GM23248 (cell line): ENCODE results near the gene RET. TPM values are rescaled to one million over a fixed set of nuclear protein-coding genes. Genes with fewer than 3 reads are reported as not detected.

Experiments
- DNase-seq: peaks from one replicate; pipeline ENCODE4 v3.0.0-alpha.2; 2015
- H2AFZ ChIP-seq: fragments of 200-600 bp; sonication (generic); 2 replicates; pipeline ENCODE4 v1.6.1; 2016; ENCODE audit warnings: antibody characterized with exemption
- H3F3A ChIP-seq: fragments of 200-600 bp; sonication (generic); 2 replicates; pipeline ENCODE4 v1.6.1; 2016; ENCODE audit warnings: mild to moderate bottlenecking, antibody characterized with exemption, mixed run types; ENCODE audit not compliant: insufficient read depth
- H3K27ac ChIP-seq: fragments of 200-600 bp; sonication (generic); 2 replicates; pipeline ENCODE4 v1.5.1; 2016; ENCODE audit warnings: mild to moderate bottlenecking
- H3K27me3 ChIP-seq: fragments of 200-600 bp; sonication (generic); replicated peaks from 2 replicates; pipeline ENCODE4 v1.6.1; 2016; ENCODE audit warnings: mild to moderate bottlenecking; ENCODE audit not compliant: insufficient read depth
- H3K36me3 ChIP-seq: fragments of 200-600 bp; sonication (generic); 2 replicates; pipeline ENCODE4 v1.6.1; 2016; ENCODE audit warnings: low read depth, mild to moderate bottlenecking
- H3K4me1 ChIP-seq: fragments of 200-600 bp; sonication (generic); 2 replicates; pipeline ENCODE4 v1.6.1; 2016; ENCODE audit warnings: mild to moderate bottlenecking; ENCODE audit not compliant: insufficient read depth
- H3K4me2 ChIP-seq: fragments of 200-600 bp; sonication (generic); one replicate; pipeline ENCODE4 v1.6.1; 2016; ENCODE audit warnings: mild to moderate bottlenecking; ENCODE audit not compliant: unreplicated experiment
- H3K4me3 ChIP-seq: fragments of 200-600 bp; sonication (generic); 2 replicates; pipeline ENCODE4 v1.5.1; 2016; ENCODE audit warnings: mild to moderate bottlenecking
- H3K79me2 ChIP-seq: fragments of 200-600 bp; sonication (generic); 2 replicates; pipeline ENCODE4 v1.6.1; 2016; ENCODE audit warnings: mild to moderate bottlenecking; ENCODE audit not compliant: insufficient read depth
- H3K9ac ChIP-seq: fragments of 200-600 bp; sonication (generic); 2 replicates; pipeline ENCODE4 v1.6.1; 2016; ENCODE audit warnings: mild to moderate bottlenecking
- H3K9me2 ChIP-seq: fragments of 200-600 bp; sonication (generic); 2 replicates; pipeline ENCODE4 v1.6.1; 2016; ENCODE audit warnings: mixed run types, mild to moderate bottlenecking, moderate library complexity; ENCODE audit not compliant: insufficient read depth
- H3K9me3 ChIP-seq: fragments of 200-600 bp; sonication (generic); one replicate; pipeline ENCODE4 v1.6.1; 2017; ENCODE audit warnings: low read depth
- H4K20me1 ChIP-seq: fragments of 200-600 bp; sonication (generic); 2 replicates; pipeline ENCODE4 v1.6.0; 2016; ENCODE audit not compliant: insufficient read depth
- EZH2 ChIP-seq: fragments of 200-600 bp; sonication (generic); IDR thresholded peaks from 2 replicates; pipeline ENCODE4 v1.6.1; 2018; ENCODE audit warnings: antibody characterized with exemption, mild to moderate bottlenecking; ENCODE audit not compliant: insufficient read depth, poor library complexity, severe bottlenecking
- EZH2phosphoT487 ChIP-seq: fragments of 200-600 bp; sonication (generic); IDR thresholded peaks from 2 replicates; pipeline ENCODE4 v1.6.1; 2018; ENCODE audit warnings: antibody characterized with exemption, moderate library complexity, mild to moderate bottlenecking, low read depth; ENCODE audit not compliant: insufficient read depth
- WGBS, 2 experiments: methylation state at CpG; one replicate each; pipeline ENCODE4 v1.1.6; 2015 to 2017; ENCODE audit warnings: low lambda C conversion rate in 2 of 2, low coverage in 1 of 2; ENCODE audit errors: missing lambda C conversion rate in 2 of 2; 5-methylcytosine and 5-hydroxymethylcytosine counted together
- in situ Hi-C: fragments of 300-500 bp; cut with MboI; formaldehyde crosslinking; loops from 2 replicates; pipeline ENCODE4 v1.15.0; 2020
- polyA plus RNA-seq: library from polyadenylated mRNA; unstranded; fragments of >200 nt; fragmentation: Nextera tagmentation; extraction: Ambion mirVana; gene quantifications from 2 replicates; pipeline ENCODE4 v1.2.1, GENCODE V29; 2016
- total RNA-seq: library from RNA; depleted of rRNA; stranded (reverse); fragments of >200 nt; shearing (Covaris generic); gene quantifications from 2 replicates; pipeline ENCODE4 v1.2.3, GENCODE V29; 2014

Gene RET
- total and polyA plus RNA-seq, 2 experiments from 2014 or later = not detected

- TF ChIP-seq EZH2phosphoT487 = no peak
- no peak for TF ChIP-seq EZH2
- Histone ChIP-seq H3K9me2 (no peaks in the 10 kb centered on the region), H2AFZ (no peak overlapping the region), H3K36me3 (no peaks in the 10 kb centered on the region), H3K9me3 (no peaks in the 10 kb centered on the region), H3F3A (no peaks in the 10 kb centered on the region), H3K4me3 (no peak overlapping the region), H3K27ac (no peak overlapping the region), H3K4me2 (no peak overlapping the region), H3K4me1 (no peaks in the 10 kb centered on the region), H3K79me2 (no peaks in the 10 kb centered on the region), H3K27me3 (no peaks in the 10 kb centered on the region), H3K9ac (no peak overlapping the region), H4K20me1 (no peaks in the 10 kb centered on the region)
- 47 to 57% methylated on average over 7 to 9 of the region's 9 CpGs for WGBS, 2 experiments
- in situ Hi-C loops = no loop called here
- DNase-seq = no peak
Observed at GRCh38 chr10:43043773-43044447, 33.0 kb upstream of the RET start.

- Histone ChIP-seq H3F3A (no peaks in the 10 kb centered on the region), H3K9me2 (no peaks in the 10 kb centered on the region), H3K9me3 (no peaks in the 10 kb centered on the region), H3K27me3 (no peaks in the 10 kb centered on the region), H3K4me1 (no peaks in the 10 kb centered on the region), H3K36me3 (no peaks in the 10 kb centered on the region), H3K27ac (no peak overlapping the region), H3K4me2 (no peak overlapping the region), H2AFZ (no peak overlapping the region), H3K79me2 (no peaks in the 10 kb centered on the region), H3K9ac (no peak overlapping the region), H4K20me1 (no peaks in the 10 kb centered on the region), H3K4me3 (no peak overlapping the region)
- 53 to 62% methylated on average over 10 of the region's 10 CpGs for WGBS, 2 experiments
- no peak for DNase-seq
- no peak for TF ChIP-seq EZH2phosphoT487
- TF ChIP-seq EZH2 = no peak
- in situ Hi-C loops = no loop called here
Observed at GRCh38 chr10:43044448-43044921, 32.4 kb upstream of the RET start.

- no peaks in the 10 kb centered on the region for H3K4me1 ChIP-seq
- no peaks in the 10 kb centered on the region for H3K9me3 ChIP-seq
- H3K4me3 ChIP-seq = no peak overlapping the region
- no peak overlapping the region for H3K4me2 ChIP-seq
- no peaks in the 10 kb centered on the region for H3K27me3 ChIP-seq
- no peaks in the 10 kb centered on the region for H4K20me1 ChIP-seq
- no peaks in the 10 kb centered on the region for H3F3A ChIP-seq
- no peaks in the 10 kb centered on the region for H3K36me3 ChIP-seq
- no peaks in the 10 kb centered on the region for H3K9me2 ChIP-seq
- no peak for DNase-seq
- 49 to 52% methylated on average over 14 of the region's 14 CpGs for WGBS, 2 experiments
- in situ Hi-C loops = no loop called here
- H3K9ac ChIP-seq = no peak overlapping the region
- H2AFZ ChIP-seq = no peak overlapping the region
- no peaks in the 10 kb centered on the region for H3K79me2 ChIP-seq
- TF ChIP-seq EZH2phosphoT487 (no peak), EZH2 (no peak)
- H3K27ac ChIP-seq = no peak overlapping the region
Observed at GRCh38 chr10:43044961-43045621, 31.8 kb upstream of the RET start.

- H3F3A ChIP-seq = no peaks in the 10 kb centered on the region
- H3K79me2 ChIP-seq = no peaks in the 10 kb centered on the region
- H4K20me1 ChIP-seq = no peaks in the 10 kb centered on the region
- H3K27me3 ChIP-seq = no peaks in the 10 kb centered on the region
- no peak overlapping the region for H3K9ac ChIP-seq
- WGBS, 2 experiments = 70 to 71% methylated on average over 11 of the region's 11 CpGs
- H3K4me2 ChIP-seq = no peak overlapping the region
- TF ChIP-seq EZH2 (no peak), EZH2phosphoT487 (no peak)
- no peak for DNase-seq
- H2AFZ ChIP-seq = no peak overlapping the region
- H3K9me2 ChIP-seq = no peaks in the 10 kb centered on the region
- no peaks in the 10 kb centered on the region for H3K9me3 ChIP-seq
- H3K4me1 ChIP-seq = no peaks in the 10 kb centered on the region
- no peaks in the 10 kb centered on the region for H3K36me3 ChIP-seq
- in situ Hi-C loops = no loop called here
- no peak overlapping the region for H3K4me3 ChIP-seq
- no peak overlapping the region for H3K27ac ChIP-seq
Observed at GRCh38 chr10:43045631-43046287, 31.1 kb upstream of the RET start.
